MM.1S (cell line): ENCODE results near the gene SLC28A3.

Source experiments
- DNase-seq: peaks from one replicate; pipeline ENCODE4 v3.0.0-alpha.2; 2015
- H2AFZ ChIP-seq: fragments of 300-600 bp; sonication (generic); 2 replicates; pipeline ENCODE4 v1.6.0; 2016; ENCODE audit warnings: antibody characterized with exemption, low read length
- H3F3A ChIP-seq: fragments of 300-600 bp; sonication (generic); 2 replicates; pipeline ENCODE4 v1.6.1; 2016; ENCODE audit warnings: mild to moderate bottlenecking, antibody characterized with exemption, low read length, moderate library complexity, mixed read lengths; ENCODE audit not compliant: insufficient read depth
- H3K27ac ChIP-seq: fragments of 300-600 bp; sonication (generic); 2 replicates; pipeline ENCODE4 v1.5.1; 2016; ENCODE audit warnings: mild to moderate bottlenecking, low read length
- H3K27me3 ChIP-seq: fragments of 300-600 bp; sonication (generic); replicated peaks from 2 replicates; pipeline ENCODE4 v1.6.0; 2016; ENCODE audit warnings: low read length; ENCODE audit not compliant: insufficient read depth
- H3K36me3 ChIP-seq: fragments of 300-600 bp; sonication (generic); replicated peaks from 2 replicates; pipeline ENCODE4 v1.6.1; 2016; ENCODE audit warnings: mild to moderate bottlenecking, low read length, mixed read lengths; ENCODE audit not compliant: insufficient read depth
- H3K4me1 ChIP-seq: fragments of 300-600 bp; sonication (generic); 2 replicates; pipeline ENCODE4 v1.6.1; 2016; ENCODE audit warnings: low read length, mixed read lengths
- H3K4me2 ChIP-seq: fragments of 300-600 bp; sonication (generic); 2 replicates; pipeline ENCODE4 v1.6.0; 2016; ENCODE audit warnings: low read depth, low read length
- H3K4me3 ChIP-seq: fragments of 300-600 bp; sonication (generic); 2 replicates; pipeline ENCODE4 v1.5.1; 2016; ENCODE audit warnings: low read length, mixed read lengths
- H3K79me2 ChIP-seq: fragments of 300-600 bp; sonication (generic); 2 replicates; pipeline ENCODE4 v1.6.1; 2016; ENCODE audit warnings: mixed run types, low read length, mixed read lengths
- H3K9ac ChIP-seq: fragments of 300-600 bp; sonication (generic); 2 replicates; pipeline ENCODE4 v1.6.1; 2016; ENCODE audit warnings: low read length, mixed read lengths
- H3K9me2 ChIP-seq: fragments of 300-600 bp; sonication (generic); replicated peaks from 2 replicates; pipeline ENCODE4 v1.6.1; 2016; ENCODE audit warnings: mild to moderate bottlenecking, low read length, mixed read lengths; ENCODE audit not compliant: insufficient read depth
- H3K9me3 ChIP-seq: fragments of 300-600 bp; sonication (generic); replicated peaks from 2 replicates; pipeline ENCODE4 v1.6.1; 2016; ENCODE audit warnings: mild to moderate bottlenecking, low read length, mixed read lengths; ENCODE audit not compliant: insufficient read depth
- H4K20me1 ChIP-seq: fragments of 300-600 bp; sonication (generic); 2 replicates; pipeline ENCODE4 v1.6.1; 2016; ENCODE audit warnings: mild to moderate bottlenecking, low read length, moderate library complexity, mixed read lengths; ENCODE audit not compliant: insufficient read depth
- CTCF ChIP-seq: fragments of 300-600 bp; sonication (generic); IDR thresholded peaks from 2 replicates; pipeline ENCODE4 v1.5.1; 2016; ENCODE audit warnings: antibody characterized with exemption, low read length, mixed read lengths
- EZH2 ChIP-seq: fragments of 300-600 bp; sonication (generic); optimal IDR thresholded peaks from 2 replicates; pipeline ENCODE3; 2017; ENCODE audit warnings: low read depth, mild to moderate bottlenecking, antibody characterized with exemption, low read length, mixed read lengths
- EZH2phosphoT487 ChIP-seq: fragments of 300-600 bp; sonication (generic); IDR thresholded peaks from 2 replicates; pipeline ENCODE4 v1.6.1; 2018; ENCODE audit warnings: antibody characterized with exemption, low read length

SLC28A3 gene

DNA sequence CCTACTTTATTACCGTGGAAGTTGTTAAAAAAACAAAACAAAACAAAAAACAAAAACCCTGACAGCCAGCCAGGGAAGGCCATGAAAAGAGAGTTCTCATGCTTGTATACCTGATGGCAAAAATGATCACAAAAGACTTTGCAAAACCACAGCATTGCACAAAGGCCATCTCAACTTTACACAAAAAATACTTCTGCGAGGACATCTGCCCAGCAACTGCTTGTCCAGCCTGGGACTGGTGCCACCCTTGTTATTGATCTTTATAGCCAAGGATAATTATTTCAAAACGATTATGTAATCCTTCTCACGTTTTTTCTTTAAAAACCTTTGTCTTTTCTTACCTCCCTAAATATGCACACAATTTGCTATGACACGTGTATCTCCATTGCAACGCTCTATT, 42.2 kb upstream of the SLC28A3 start:
- Histone ChIP-seq H4K20me1 (no peaks in the 10 kb centered on the region), H3K27me3 (no peaks in the 10 kb centered on the region), H3F3A (no peaks in the 10 kb centered on the region), H3K79me2 (no peaks in the 10 kb centered on the region), H3K36me3 (no peaks in the 10 kb centered on the region), H3K9me3 (no peaks in the 10 kb centered on the region), H3K4me1 (no peaks in the 10 kb centered on the region), H3K9ac (no peak overlapping the region), H2AFZ (no peak overlapping the region), H3K4me2 (no peak overlapping the region), H3K9me2 (no peaks in the 10 kb centered on the region), H3K4me3 (no peak overlapping the region), H3K27ac (no peak overlapping the region)
- TF ChIP-seq EZH2phosphoT487 (no peak), EZH2 (no peak), CTCF (no peak)
- DNase-seq: no peak

GRCh38 chr9:84381508-84381907, 41.0 kb upstream of the SLC28A3 start:
- no peaks in the 10 kb centered on the region for H3K27me3 ChIP-seq
- no peaks in the 10 kb centered on the region for H3F3A ChIP-seq
- TF ChIP-seq CTCF (no peak), EZH2 (no peak), EZH2phosphoT487 (no peak)
- H3K9me2 ChIP-seq: no peaks in the 10 kb centered on the region
- H3K27ac ChIP-seq: no peak overlapping the region
- H2AFZ ChIP-seq: no peak overlapping the region
- no peaks in the 10 kb centered on the region for H3K79me2 ChIP-seq
- DNase-seq: no peak
- no peaks in the 10 kb centered on the region for H3K4me1 ChIP-seq
- no peak overlapping the region for H3K9ac ChIP-seq
- H3K4me3 ChIP-seq: no peak overlapping the region
- H4K20me1 ChIP-seq: no peaks in the 10 kb centered on the region
- H3K36me3 ChIP-seq: no peaks in the 10 kb centered on the region
- H3K4me2 ChIP-seq: no peak overlapping the region
- H3K9me3 ChIP-seq: no peaks in the 10 kb centered on the region

DNA sequence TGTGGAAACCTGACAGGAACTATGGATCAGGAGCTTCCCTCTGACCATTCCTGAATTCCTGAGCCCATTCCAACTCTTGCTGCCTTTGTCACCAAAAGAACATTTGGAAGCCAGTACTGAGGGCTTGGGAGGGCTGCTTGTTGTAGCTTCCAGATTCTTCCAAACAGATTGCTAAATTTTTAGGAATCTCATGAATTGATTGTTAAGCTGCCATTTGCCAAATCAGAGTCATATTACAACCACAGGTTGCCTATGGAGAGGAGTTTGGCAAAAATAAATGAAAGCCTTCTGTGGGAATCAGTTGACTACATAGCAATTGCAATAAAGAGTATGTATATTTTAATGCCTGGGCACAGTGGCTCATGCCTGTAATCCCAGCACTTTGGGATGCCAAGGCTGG, 39.2 kb upstream of the SLC28A3 start:
- DNase-seq: no peak
- H3K27me3 ChIP-seq: no peaks in the 10 kb centered on the region
- H3K36me3 ChIP-seq: no peaks in the 10 kb centered on the region

More for the DNA sequence above, 39.2 kb upstream of the SLC28A3 start:
- H3K27ac ChIP-seq: no peak overlapping the region
- no peaks in the 10 kb centered on the region for H3K4me1 ChIP-seq
- no peaks in the 10 kb centered on the region for H3F3A ChIP-seq
- H3K9me2 ChIP-seq: no peaks in the 10 kb centered on the region
- TF ChIP-seq EZH2phosphoT487: no peak
- TF ChIP-seq EZH2: no peak
- TF ChIP-seq CTCF: no peak
- no peaks in the 10 kb centered on the region for H3K9me3 ChIP-seq
- no peak overlapping the region for H3K9ac ChIP-seq
- no peak overlapping the region for H2AFZ ChIP-seq
- no peak overlapping the region for H3K4me2 ChIP-seq
- H3K4me3 ChIP-seq: no peak overlapping the region
- H4K20me1 ChIP-seq: no peaks in the 10 kb centered on the region
- H3K79me2 ChIP-seq: no peaks in the 10 kb centered on the region
